Astrocyte (in vitro differentiated cells and primary cell): ENCODE results near the gene PDE1A.

Experiments used
- CTCF ChIP-seq: IDR thresholded peaks from 2 replicates; pipeline ENCODE4 v1.5.1; 2011; ENCODE audit warnings: low read depth, mild to moderate bottlenecking, inconsistent platforms, low read length, moderate library complexity; ENCODE audit not compliant: insufficient read depth
- EZH2 ChIP-seq: IDR thresholded peaks from 2 replicates; pipeline ENCODE4 v1.6.1; 2012; ENCODE audit warnings: mild to moderate bottlenecking, low read length, inconsistent platforms; ENCODE audit not compliant: insufficient read depth

GRCh38 chr2:182283512-182283911 lies 143.3 kb downstream of the PDE1A start:
- TF ChIP-seq CTCF (no peak), EZH2 (no peak)
